ENCODE results near the gene RBSN. TPM values are rescaled to one million over a fixed set of nuclear protein-coding genes. Genes with fewer than 3 reads are reported as not detected.

RBSN gene
- total RNA-seq (ENCODE audit: low replicate concordance), result 18.9 and 26.3 TPM in 2 replicates

DNA sequence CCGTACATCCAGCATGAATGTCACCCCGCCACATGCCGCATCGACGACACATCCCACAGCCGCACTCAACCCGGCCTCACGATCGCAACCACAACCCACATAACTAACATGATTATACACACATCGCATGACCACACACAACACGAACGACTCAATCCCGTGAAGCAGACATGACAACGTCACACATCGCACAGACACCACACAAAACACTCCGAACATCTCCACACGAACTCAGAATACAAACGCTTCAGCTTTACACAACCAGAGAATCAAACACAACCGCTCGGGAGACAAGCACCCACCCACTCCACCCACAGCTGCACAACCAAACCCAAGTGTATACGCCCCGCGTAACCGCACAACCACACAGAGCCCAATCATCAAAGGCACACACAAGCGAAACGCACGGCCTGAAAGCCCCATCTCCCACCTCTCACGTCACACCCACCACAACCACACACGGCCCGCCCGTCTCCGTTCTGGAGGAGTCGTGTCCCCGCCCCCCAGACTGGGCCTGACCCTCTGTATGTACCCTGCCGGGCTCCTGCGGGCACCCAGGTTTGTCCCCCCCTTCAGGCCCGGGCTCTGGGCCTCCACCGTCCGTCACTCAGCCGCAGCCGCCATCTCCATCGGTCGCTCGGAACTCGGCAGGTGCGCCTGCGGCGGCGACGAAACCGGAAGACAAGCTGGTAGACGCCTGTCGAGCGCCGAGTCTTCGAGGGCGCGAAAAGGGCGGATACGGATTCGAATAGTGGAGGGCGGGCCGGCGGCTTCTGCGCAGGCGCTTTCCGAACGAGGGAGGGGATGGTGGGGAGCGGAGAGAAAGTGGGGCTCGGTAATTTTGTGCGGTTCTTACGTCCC is at the start of gene RBSN:
RBSN (minus strand) TSS at position 646 of the 861 bp plus-strand sequence. CDS start 3,028 bp downstream, outside the sequence.

GRCh38 chr3:15064835-15065549 is 34.0 kb downstream of the RBSN start, which contains the start of gene MRPS25:
TSS of gene MRPS25 (minus strand) at chr3:15065315. CDS start at chr3:15065194, 121 bp downstream.

Other genes starting within 250 kb of the RBSN start
- 8.1 and 13.8 TPM in 2 replicates for gene NR2C2, start 151.6 kb downstream of the RBSN start, total RNA-seq (ENCODE audit: low replicate concordance)
- gene MRPS25, start 33.8 kb downstream of the RBSN start, total RNA-seq (ENCODE audit: low replicate concordance), result 15.9 and 25.3 TPM in 2 replicates
- gene CAPN7, start 107.1 kb upstream of the RBSN start, total RNA-seq (ENCODE audit: low replicate concordance), result 15.6 and 27.3 TPM in 2 replicates
- 30.6 and 37.9 TPM in 2 replicates for gene SH3BP5, start 233.4 kb upstream of the RBSN start, total RNA-seq (ENCODE audit: low replicate concordance)

Data from smooth muscle cell of the coronary artery (primary cell).